GM03348 (cell line): Measurements from ENCODE around the gene MSANTD1.

Experiments
- DNase-seq: peaks from one replicate; pipeline ENCODE4 v3.0.0; 2012; ENCODE audit warnings: low spot score

The MSANTD1 gene

DNA sequence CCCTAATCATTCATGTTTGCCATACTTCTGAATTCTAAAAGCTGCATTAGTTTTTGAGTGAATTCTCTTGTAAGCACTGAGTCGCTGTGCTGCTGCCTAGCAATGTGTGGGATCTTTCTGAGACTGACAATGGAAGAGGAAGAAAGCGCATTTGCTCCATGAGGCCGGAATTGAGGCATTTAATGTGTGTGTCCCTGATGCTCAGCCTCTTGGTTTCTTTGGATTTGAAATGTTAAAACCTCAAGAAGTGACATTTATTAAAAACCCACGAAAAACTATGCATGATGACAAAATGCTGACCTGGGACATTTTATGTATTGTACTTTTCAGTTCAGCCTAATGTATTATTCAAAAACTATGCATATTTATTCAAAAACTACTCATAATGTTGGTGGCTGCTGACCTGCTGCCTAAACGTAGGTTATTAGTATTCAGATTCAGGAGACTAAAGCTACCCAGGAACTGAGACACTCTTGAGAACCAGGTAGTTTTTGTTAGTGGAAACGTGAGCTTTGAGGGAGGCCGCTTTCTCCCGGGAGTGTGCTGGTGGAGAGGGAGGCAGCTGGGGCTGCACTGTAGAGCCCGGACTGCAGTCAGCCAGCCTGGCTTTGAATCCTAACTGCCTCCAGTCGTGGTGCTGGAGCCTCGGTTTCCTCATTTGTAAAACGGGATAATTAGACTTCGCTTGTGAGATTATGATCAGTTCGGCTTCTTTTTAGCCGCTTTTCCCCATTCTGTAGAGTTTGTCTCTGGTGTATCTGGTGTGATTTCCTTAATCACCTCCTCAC, 55.2 kb downstream of the MSANTD1 start:
- no peak for DNase-seq

DNA sequence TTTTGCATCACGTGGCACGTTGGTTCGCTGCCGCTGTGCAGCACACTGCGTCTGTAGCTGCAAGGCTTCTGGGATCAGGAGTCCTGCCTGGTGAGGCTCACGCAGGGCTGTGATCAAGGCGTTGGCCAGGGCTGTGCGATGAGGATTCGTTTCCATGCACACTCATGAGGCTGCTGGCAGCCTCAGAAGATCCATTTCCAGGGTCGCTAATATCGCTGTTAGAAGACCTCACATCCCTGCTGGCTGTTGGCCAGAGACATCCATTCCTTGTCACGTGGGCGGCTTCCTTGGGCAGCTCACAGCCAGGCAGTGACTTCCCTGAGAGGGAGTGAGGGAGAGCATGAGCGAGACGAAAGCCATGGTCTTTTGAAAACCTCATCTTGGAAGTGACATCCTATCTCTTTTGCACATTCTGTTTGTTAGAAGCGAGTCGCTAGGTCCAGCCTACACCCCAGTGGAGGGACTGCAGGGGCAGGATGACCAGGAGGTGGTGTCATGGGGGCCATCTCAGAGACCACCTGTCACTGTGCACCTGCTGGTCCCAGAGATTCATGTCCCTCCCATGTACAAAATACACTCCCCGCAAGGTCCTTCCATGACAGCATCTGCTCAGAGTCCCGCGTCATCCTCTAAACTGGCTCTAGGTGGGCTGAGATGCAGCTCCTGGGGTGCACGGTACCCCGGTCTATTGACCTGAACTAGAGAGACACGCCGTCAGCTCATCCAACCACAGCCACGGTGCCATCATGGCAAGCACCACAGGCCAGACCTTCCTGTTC, 56.1 kb downstream of the MSANTD1 start:
- peak; percentile 27 for DNase-seq

DNA sequence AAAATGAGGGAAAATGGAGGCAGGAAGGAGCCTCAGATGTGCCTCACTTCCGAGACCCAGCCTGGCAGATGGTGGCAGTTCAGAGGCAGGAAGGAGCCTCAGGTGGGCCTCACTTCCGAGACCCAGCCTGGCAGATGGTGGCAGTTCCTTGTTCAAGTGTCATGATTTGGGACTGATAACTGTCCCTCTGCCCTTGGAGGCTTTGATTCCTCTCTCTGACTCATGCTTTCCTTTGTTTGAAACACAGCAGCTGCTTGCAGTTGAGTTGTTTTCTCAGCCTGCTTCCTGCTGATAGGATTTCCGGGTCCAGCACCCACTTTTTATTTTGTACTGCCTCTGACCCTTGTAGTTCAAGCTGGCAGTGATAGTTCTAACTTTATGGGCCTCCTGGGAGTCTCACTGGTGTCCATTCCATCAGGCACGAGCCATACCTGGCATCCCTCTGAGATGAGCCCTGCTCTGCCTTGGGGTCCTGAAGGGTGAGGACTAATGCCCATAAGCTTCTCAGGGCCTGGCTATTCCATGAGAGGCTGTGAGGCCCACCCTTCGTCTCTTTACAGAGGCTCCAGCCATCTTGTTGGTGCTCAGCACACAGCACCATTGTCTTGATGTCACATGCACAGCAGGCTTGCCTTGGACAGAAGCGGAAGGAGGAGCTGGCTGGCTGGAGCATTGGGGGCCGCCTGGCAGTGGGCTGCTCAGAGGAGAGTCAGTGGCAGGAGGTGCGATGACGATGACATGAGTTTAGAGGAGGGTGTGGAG, 56.8 kb downstream of the MSANTD1 start:
- DNase-seq: no peak
